SU-DHL-6 (cell line): ENCODE measurements around the gene MYORG.

Experiments
- H2AFZ ChIP-seq: fragments of 200-600 bp; sonication (generic); 2 replicates; pipeline ENCODE4 v1.6.1; 2014; ENCODE audit warnings: low read depth, mild to moderate bottlenecking, moderate library complexity, mixed read lengths, antibody characterized with exemption, low read length; ENCODE audit not compliant: severe bottlenecking
- H3F3A ChIP-seq: fragments of 200-600 bp; shearing (Covaris generic); 2 replicates; pipeline ENCODE4 v1.6.0; 2016; ENCODE audit warnings: antibody characterized with exemption, mild to moderate bottlenecking; ENCODE audit not compliant: insufficient read depth
- H3K27ac ChIP-seq: fragments of 200-600 bp; sonication (generic); 2 replicates; pipeline ENCODE4 v1.5.1; 2016; ENCODE audit warnings: low read depth, mild to moderate bottlenecking, low read length, moderate library complexity, mixed read lengths
- H3K27me3 ChIP-seq: fragments of 200-600 bp; sonication (generic), shearing (Covaris generic); 2 replicates; pipeline ENCODE4 v1.6.0; 2014; ENCODE audit warnings: mild to moderate bottlenecking, low read length
- H3K36me3 ChIP-seq: fragments of 200-600 bp; sonication (generic); 2 replicates; pipeline ENCODE4 v1.6.1; 2014; ENCODE audit warnings: mild to moderate bottlenecking, low read length, mixed read lengths
- H3K4me2 ChIP-seq: fragments of 300-600, 200-600 bp; shearing (Covaris generic), sonication (generic); 2 replicates; pipeline ENCODE4 v1.6.0; 2014; ENCODE audit warnings: low read length, low read depth, mild to moderate bottlenecking; ENCODE audit not compliant: poor library complexity, severe bottlenecking
- H3K4me3 ChIP-seq: fragments of 200-600 bp; sonication (generic); 2 replicates; pipeline ENCODE4 v1.5.1; 2014; ENCODE audit warnings: antibody characterized with exemption, low read length, mild to moderate bottlenecking, mixed read lengths; ENCODE audit not compliant: insufficient read depth, poor library complexity, severe bottlenecking
- H3K79me2 ChIP-seq: fragments of 200-600 bp; sonication (generic); 2 replicates; pipeline ENCODE4 v1.6.1; 2014; ENCODE audit warnings: mild to moderate bottlenecking, low read length, moderate library complexity; ENCODE audit not compliant: insufficient read depth
- H3K9ac ChIP-seq: fragments of 200-600 bp; sonication (generic); 2 replicates; pipeline ENCODE4 v1.7.0; 2014; ENCODE audit warnings: mild to moderate bottlenecking, low read length
- H3K9me2 ChIP-seq: fragments of 200-600 bp; sonication (generic); replicated peaks from 2 replicates; pipeline ENCODE4 v1.6.1; 2014; ENCODE audit warnings: low read length; ENCODE audit not compliant: insufficient read depth
- H3K9me3 ChIP-seq: fragments of 200-600 bp; sonication (generic); 2 replicates; pipeline ENCODE4 v1.6.1; 2014; ENCODE audit warnings: low read length, mixed read lengths; ENCODE audit not compliant: insufficient read depth
- H4K20me1 ChIP-seq: fragments of 200-600 bp; sonication (generic); 2 replicates; pipeline ENCODE4 v1.6.1; 2014; ENCODE audit warnings: low read depth, mild to moderate bottlenecking, antibody characterized with exemption, low read length, moderate library complexity, mixed read lengths
- CTCF ChIP-seq: fragments of 200-600 bp; sonication (generic); IDR thresholded peaks from one replicate; pipeline ENCODE4 v1.5.1; 2017; ENCODE audit warnings: antibody characterized with exemption, mild to moderate bottlenecking, low read length, moderate library complexity; ENCODE audit not compliant: insufficient read depth, poor library complexity, severe bottlenecking
- EZH2phosphoT487 ChIP-seq: fragments of 200-600 bp; sonication (generic), shearing (Covaris generic); conservative IDR thresholded peaks from 2 replicates; pipeline ENCODE4 v1.6.1; 2018; ENCODE audit warnings: mild to moderate bottlenecking, antibody characterized with exemption, low read length, moderate library complexity, mixed read lengths

The MYORG gene

GRCh38 chr9:34337403-34337802 is 39.3 kb downstream of the MYORG start:
- no peak overlapping the region for H3K9ac ChIP-seq
- no peaks in the 10 kb centered on the region for H3F3A ChIP-seq
- no peak overlapping the region for H2AFZ ChIP-seq
- H3K27ac ChIP-seq = no peak overlapping the region
- H3K4me3 ChIP-seq = no peak overlapping the region
- no peaks in the 10 kb centered on the region for H3K36me3 ChIP-seq
- no peak overlapping the region for H3K4me2 ChIP-seq
- H3K27me3 ChIP-seq = no peaks in the 10 kb centered on the region
- TF ChIP-seq EZH2phosphoT487 = no peak
- no peak for TF ChIP-seq CTCF
- H3K9me2 ChIP-seq = no peaks in the 10 kb centered on the region
- H3K79me2 ChIP-seq = no peaks in the 10 kb centered on the region
- H3K9me3 ChIP-seq = no peaks in the 10 kb centered on the region
- no peaks in the 10 kb centered on the region for H4K20me1 ChIP-seq

GRCh38 chr9:34335376-34335775 is 41.3 kb downstream of the MYORG start:
- H3K4me3 ChIP-seq = no peak overlapping the region
- H3F3A ChIP-seq = peaks cover 11% of the 10 kb centered on the region
- no peaks in the 10 kb centered on the region for H3K9me2 ChIP-seq
- no peak for TF ChIP-seq EZH2phosphoT487
- no peak for TF ChIP-seq CTCF
- no peak overlapping the region for H3K4me2 ChIP-seq
- no peaks in the 10 kb centered on the region for H3K9me3 ChIP-seq
- no peak overlapping the region for H3K27ac ChIP-seq
- no peaks in the 10 kb centered on the region for H3K79me2 ChIP-seq
- H4K20me1 ChIP-seq = no peaks in the 10 kb centered on the region
- no peaks in the 10 kb centered on the region for H3K36me3 ChIP-seq
- H3K27me3 ChIP-seq = no peaks in the 10 kb centered on the region
- no peak overlapping the region for H3K9ac ChIP-seq
- no peak overlapping the region for H2AFZ ChIP-seq

GRCh38 chr9:34334916-34335315 is 41.8 kb downstream of the MYORG start:
- Histone ChIP-seq H3K27me3 (no peaks in the 10 kb centered on the region), H3K27ac (no peak overlapping the region), H3K9me2 (no peaks in the 10 kb centered on the region), H2AFZ (no peak overlapping the region), H4K20me1 (no peaks in the 10 kb centered on the region), H3K9me3 (no peaks in the 10 kb centered on the region), H3K4me2 (no peak overlapping the region), H3K79me2 (peaks cover under 1% of the 10 kb centered on the region), H3K9ac (no peak overlapping the region), H3K36me3 (no peaks in the 10 kb centered on the region), H3F3A (peaks cover 11% of the 10 kb centered on the region), H3K4me3 (no peak overlapping the region)
- no peak for TF ChIP-seq CTCF
- no peak for TF ChIP-seq EZH2phosphoT487
